NT2/D1 (cell line): ENCODE results near the gene LYPD8.

ENCODE experiments used
- SUZ12 ChIP-seq: IDR thresholded peaks from 2 replicates; pipeline ENCODE4 v1.6.1; 2011; ENCODE audit not compliant: insufficient read length, insufficient read depth; ENCODE audit errors: extremely low read depth
- ZNF274 ChIP-seq: IDR thresholded peaks from 2 replicates; pipeline ENCODE4 v1.6.1; 2011; ENCODE audit warnings: mild to moderate bottlenecking, low read depth, low read length

GRCh38 chr1:248752161-248753028, 3.2 kb downstream of the LYPD8 start:
- TF ChIP-seq SUZ12, result no peak
- TF ChIP-seq ZNF274, result no peak
